Omental fat pad (tissue), 4 donors: ENCODE measurements around the gene PCBD1. TPM values are rescaled to one million over a fixed set of nuclear protein-coding genes. Genes with fewer than 3 reads are reported as not detected.

Experiments
- ATAC-seq: fragments of 150-250 bp; one replicate; pipeline ENCODE4 v1.9.1; 2016; ENCODE audit warnings: mild to moderate bottlenecking, moderate library complexity; ENCODE audit not compliant: low FRiP score
- DNase-seq: peaks from one replicate; pipeline ENCODE4 v3.0.0-alpha.2; 2019; ENCODE audit warnings: low spot score
- total RNA-seq, 4 donors: library from RNA; depleted of rRNA; stranded (reverse); fragments of >200 nt; gene quantifications; one replicate each; pipeline ENCODE4 v1.1.0, GENCODE V29; 2016
- TF ChIP-seq, protein P1 (sequence below), 3 donors: fragments of 450-650 bp; IDR thresholded peaks; one replicate each; pipeline ENCODE4 v1.5.1; 2016 to 2017; ENCODE audit warnings: antibody characterized with exemption in 3 of 3, mild to moderate bottlenecking in 3 of 3, moderate library complexity in 2 of 3

PCBD1 gene
- total RNA-seq, 4 donors from 2014 or later = 47.0 to 77.2 (median 64.3) TPM

DNA sequence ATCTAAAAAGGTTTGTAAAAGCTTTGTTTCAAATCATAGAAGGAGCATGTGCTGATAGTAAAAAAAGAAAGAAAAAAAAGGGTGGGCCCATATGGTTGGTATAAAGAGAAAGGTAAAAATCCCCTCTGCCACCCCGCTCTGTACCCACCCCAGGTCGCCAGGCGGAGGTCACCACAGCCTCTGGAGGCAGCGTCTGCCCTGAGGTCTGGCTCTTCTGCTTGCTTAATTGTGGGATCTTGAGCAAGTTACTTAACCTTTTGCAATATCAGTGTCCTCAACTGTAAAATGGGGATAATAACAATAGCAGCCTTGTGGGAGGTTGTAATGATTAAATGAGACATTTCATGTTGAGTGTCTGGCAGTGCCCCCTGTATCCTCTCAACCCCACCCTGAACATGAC lies 10.7 kb upstream of the PCBD1 start:
- DNase-seq (no peak), ATAC-seq (no peak)
- TF ChIP-seq, protein P1, sequence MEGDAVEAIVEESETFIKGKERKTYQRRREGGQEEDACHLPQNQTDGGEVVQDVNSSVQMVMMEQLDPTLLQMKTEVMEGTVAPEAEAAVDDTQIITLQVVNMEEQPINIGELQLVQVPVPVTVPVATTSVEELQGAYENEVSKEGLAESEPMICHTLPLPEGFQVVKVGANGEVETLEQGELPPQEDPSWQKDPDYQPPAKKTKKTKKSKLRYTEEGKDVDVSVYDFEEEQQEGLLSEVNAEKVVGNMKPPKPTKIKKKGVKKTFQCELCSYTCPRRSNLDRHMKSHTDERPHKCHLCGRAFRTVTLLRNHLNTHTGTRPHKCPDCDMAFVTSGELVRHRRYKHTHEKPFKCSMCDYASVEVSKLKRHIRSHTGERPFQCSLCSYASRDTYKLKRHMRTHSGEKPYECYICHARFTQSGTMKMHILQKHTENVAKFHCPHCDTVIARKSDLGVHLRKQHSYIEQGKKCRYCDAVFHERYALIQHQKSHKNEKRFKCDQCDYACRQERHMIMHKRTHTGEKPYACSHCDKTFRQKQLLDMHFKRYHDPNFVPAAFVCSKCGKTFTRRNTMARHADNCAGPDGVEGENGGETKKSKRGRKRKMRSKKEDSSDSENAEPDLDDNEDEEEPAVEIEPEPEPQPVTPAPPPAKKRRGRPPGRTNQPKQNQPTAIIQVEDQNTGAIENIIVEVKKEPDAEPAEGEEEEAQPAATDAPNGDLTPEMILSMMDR (IDR thresholded peaks at IDR 0.05) = no peak

DNA sequence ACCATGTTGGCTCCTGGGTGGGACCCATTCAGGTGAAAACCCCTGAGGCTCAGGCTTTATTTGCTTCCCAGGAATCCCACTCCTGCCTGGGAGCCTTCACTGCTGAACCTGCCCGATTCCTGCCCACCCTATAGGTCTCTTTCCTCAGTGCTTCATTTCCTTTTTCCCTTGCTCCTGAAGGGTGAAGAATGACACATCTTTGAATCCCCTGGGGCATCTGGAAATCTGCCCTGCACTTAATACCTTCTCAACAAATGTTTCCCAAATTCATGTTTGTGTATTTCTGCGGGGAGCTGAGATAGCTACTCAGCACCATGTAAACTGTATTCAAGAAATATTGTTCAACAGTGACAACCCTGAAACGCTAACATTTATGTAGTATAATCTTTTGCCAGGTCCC lies 10.3 kb upstream of the PCBD1 start:
- ATAC-seq (no peak), DNase-seq (no peak)
- TF ChIP-seq, protein P1 (IDR thresholded peaks at IDR 0.05) = no peak

DNA sequence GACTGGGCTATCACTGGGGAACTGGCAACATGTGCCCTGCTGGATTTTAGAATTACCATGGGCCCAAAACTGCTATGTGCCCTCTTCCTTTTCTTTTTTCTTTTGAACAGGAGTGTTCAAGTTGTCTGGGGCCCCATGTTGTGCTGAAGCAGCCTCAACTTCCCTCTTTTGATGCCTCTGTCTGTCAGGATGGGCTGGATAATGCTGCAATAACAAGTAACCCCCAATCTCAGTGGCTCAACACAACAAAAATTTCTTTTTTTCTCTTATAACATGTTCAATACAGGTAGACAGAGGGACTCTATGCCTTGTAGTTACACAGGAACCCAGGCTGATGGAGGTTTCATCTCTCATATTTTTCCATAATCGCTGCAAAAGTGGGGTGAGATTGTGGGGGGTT lies 8.2 kb upstream of the PCBD1 start:
- TF ChIP-seq, protein P1 (IDR thresholded peaks at IDR 0.05) = no peak
- ATAC-seq (no peak), DNase-seq (no peak)

DNA sequence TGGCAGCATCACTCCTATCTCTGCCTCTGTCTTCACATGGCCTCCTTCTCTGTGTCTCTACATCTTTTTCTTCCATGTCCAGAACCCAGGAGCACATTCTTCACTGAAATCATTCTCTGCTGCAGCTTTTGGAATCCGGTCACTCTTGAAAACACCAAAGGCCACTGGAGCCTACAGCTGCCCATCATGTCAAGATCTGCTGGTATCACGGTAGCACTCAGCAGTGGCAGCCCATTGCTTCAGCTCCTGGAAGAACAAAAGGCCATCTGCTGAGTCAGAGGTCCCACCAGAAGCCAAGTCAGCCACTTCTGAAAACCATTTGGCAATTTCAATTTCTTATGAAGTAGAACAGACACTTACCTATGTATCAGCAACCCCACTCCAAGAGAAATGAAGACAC lies 6.1 kb upstream of the PCBD1 start:
- no peak for ATAC-seq
- TF ChIP-seq, protein P1 (IDR thresholded peaks at IDR 0.05) = no peak
- DNase-seq = no peak

DNA sequence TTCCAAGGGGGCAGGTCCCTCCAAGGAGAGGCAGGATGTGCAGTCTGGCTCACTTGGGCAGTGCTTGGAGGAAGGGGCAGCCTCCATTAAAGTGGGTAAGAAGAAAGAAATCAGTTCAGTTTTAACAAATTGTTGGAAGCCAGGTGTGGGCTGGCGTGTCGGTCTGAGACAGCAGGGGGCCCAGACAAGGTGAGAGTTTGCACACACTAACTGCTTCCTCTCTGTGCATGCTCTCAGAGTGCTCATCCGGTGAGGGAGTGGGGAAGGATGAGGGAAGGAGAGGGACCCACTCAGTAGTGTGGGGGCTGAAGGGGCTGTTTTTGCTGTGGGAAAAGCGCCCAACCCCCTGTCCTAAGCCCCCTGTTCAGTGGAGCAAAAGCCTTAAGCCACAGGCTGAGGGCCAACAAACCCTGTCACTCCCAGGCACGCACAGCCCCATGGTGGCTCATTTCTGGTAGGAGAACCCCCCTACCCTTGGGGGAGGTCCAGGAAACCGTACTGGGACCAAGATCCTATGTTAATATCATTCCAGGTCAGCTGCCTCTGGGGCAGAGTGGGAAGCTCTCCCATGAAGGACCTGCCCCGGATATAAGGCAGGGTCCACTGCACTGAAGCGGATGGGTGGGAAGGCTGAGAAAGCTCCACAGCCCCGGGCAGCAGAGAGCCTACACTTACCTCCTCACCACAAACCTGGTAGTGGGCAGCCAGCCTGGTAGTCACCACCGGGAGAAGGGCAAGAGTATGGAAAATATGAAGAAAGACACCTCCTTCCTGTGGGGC lies 5.1 kb upstream of the PCBD1 start:
- DNase-seq (no peak), ATAC-seq (no peak)
- TF ChIP-seq, protein P1 (IDR thresholded peaks at IDR 0.05) = no peak

DNA sequence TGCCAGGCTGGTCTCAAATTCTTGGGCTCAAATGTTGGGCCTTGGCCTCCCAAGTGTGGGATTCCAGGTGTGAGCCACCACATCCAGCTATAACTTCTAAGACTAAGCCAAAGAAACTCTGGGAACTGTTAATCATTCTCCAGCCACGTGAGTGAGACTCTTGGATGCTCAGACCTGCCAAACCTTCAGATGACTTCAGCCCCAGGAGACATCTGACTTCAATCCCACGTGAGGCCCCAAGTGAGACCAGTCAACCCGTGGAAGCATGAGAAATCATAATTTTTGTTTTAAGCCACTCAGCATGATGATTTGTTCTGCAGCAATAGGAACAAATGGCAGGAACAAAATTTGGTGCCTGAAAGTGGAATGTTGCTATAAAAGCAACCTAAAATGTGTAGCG lies 4.3 kb upstream of the PCBD1 start:
- TF ChIP-seq, protein P1 (IDR thresholded peaks at IDR 0.05) = no peak
- ATAC-seq (no peak), DNase-seq (no peak)

DNA sequence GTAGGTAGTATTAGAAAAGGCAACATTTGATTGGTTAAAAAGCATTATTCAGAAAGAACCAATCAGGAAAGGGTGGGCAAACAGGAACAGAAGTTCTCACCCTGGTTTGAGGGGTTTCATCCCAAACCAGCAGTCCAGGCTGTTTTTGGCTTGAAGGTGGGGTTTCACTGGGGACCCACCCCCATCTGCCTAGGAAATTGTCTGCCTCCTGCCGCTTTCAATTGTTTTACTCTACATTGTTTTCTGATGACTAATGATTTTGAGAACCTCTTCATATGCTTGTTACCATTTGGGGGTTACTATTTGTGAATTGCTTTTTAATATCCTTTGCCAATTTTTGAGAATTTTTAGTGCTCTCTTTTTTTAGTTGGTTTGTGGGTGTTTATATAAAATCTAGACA lies 3.3 kb upstream of the PCBD1 start:
- TF ChIP-seq, protein P1 (IDR thresholded peaks at IDR 0.05) = no peak
- ATAC-seq = no peak
- no peak for DNase-seq
